ENCODE data around the gene GPX7.

The GPX7 gene

DNA sequence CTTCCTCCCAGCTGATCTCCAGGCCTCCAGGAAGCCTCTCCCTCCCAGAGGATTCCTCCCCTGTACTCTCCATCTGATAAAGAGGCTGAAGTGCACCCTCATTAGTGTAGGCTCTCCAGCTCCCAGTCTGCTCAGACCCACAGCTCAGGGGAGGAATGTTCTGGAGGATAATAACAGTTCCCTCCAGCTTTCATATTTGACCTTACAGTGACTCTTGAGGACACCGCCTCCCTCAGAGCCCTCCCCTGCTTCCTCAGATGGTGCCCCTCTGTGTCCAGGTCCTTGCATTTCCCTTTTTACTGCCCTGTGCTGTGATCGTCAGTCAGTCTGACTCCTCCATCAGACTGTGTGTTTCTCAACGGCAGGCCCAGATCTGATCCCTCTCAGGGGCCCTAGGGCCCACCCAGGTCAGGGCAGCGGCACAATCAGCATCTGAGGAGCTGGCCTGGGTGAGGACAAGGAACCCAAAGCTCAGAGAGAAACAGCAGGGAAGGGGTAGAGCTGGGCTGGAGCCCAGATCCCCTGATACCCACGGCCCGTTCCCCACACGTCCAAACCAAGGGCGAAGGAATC is 29.7 kb downstream of the GPX7 start:
- DNase-seq, result no peak

DNA sequence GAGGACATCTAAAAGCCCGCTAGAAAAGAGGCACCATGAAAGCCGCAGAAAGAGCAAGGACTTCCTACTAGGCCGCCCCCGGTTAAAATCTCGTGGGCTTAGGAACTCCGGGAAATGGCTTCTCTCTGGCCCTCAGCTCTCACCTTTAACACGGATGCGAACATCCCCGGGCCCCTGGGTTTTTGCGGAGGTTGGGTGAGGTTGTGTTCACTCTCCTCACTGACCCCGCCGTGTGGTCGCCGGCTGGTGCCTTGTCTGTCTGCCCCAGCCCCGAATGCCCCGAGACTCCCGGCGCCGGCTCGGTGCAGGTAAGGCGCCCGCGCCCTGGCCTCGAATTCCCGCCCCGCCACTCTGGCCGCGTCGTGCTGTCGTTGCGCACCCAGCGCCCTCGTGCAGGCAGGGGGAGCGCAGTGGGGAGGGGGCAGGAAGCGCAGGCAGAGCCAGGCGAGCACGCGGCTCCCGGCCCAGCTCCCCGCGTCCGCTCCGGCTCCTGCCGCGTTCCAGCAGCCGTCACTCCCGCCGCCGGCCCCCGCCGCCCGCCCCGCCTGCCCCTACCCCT is 30.6 kb downstream of the GPX7 start, which contains the start of gene SHISAL2A:
TSS of gene SHISAL2A (plus strand) at position 437 of the 559 bp plus-strand sequence. CDS start 326 bp downstream, outside the sequence.
- peak; percentile 64 to 68 for DNase-seq

DNA sequence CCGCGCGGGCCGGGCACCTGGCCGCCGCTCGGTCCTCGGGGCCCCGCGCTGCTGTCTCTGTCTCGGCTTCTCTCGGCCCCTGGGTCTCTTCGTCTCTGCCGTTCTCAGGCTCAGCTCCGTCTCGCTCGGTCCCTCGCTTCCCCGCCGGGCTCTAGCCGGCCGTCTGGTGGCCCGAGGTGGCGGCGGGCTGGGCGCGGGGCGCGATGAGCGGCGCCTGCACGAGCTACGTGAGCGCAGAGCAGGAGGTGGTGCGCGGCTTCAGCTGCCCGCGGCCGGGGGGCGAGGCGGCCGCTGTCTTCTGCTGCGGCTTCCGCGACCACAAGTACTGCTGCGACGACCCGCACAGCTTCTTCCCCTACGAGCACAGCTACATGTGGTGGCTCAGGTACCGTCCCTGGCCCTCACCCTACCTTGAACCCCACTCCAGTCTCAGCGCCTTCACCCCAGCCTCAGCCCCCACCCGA is 31.2 kb downstream of the GPX7 start:
- no peak for DNase-seq

DNA sequence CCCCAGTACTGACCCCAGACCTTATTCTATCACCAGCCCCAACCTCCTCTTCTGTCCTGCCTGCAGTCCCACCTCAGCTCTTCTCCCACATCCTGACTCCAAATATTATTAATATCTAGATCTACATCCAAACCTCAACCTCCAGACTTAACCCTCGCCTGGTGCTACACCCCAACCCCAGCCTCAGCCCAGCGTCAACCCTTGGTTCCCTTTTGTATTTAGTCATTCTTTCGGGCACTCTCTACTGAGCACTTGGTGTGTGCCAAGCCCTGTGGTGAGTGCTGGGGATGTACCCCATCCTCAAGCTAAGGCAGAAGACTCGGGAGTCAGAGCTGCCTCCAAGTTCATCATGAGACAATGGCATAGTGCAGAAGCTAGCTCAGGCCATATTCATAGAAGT is 31.9 kb downstream of the GPX7 start:
- DNase-seq, result peak in 1 of 2 donors; percentile 7

DNA sequence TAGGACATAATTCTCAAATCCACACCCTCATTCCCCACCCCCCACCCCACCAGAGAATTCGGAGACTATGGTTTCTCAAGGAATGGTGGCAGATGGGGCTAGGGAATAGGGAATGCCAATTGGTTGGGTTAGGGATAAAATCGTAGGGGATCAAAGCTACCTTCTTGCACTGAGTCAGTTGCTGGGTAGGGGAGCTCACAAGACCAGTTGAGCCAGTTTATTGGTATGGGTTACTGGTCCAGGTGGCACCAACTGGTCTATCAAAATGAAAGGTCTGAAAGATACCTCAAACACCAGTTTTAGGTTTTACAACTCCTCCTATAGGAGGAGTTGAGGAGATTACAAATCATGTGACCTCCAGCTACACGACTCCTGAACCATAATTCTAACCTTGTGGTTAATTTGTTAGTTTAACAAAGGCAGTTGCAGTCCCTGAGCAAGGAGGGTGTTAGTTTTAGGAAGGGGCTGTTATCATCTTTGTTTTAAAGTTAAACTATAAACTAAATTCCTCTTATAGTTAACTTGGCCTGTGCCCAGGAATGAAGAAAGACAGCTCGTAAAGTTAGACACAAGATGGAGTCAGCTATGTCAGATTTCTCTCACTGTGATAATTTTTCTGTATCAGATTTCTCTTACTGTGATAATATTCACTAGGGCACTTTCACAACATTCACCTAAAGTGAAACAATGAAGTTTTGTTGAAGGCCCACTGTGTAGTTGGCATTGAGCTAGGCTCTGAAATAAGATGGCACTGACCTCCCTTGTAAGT is 33.3 kb downstream of the GPX7 start:
- DNase-seq, result no peak

DNA sequence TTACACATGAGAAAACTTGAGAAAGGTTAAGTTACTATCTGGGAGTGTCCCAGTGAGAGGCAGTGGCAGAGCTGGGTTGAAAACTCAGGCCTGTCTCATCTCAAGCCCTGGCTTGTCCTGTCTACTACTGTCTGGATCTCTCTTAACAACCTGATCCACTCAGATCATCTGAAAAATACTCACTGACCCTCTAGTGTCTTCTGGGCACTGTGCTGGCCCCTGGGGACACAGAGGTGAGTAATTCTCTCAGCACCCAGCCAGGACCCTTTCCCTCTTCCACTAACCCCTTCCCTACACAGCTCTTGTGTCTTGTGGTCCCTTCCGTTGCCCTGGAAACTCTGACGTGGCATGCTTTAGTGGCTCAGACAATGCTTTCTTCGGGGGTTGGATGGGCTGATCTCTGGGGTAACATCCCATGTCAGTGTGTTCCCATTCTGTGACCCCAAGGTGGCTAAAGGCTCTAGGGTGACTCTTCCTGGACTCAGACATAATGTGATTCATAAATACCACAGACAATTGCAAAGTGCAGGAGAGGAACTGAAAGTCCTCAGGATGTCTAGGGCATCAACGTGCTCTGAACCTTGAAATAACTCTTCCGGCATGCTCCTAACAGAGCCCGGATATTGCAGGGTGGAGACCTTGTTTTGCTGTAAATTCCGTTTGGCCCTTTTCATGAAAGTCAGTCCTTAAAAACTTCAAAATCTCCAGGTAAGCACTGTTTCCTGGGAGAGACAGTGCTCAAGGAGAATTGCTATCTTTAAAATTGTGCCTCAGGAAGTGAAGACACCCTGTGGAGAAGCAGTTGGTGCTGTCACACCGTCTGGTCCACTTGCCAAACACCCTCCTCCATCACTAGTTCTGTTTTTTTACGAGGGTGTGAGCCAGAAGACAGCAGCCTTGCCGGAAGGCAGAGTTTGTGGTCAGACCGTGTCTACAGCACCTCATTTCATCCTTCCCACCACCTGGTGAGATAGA is 34.8 kb downstream of the GPX7 start:
- peak; percentile 72 to 73 for DNase-seq

DNA sequence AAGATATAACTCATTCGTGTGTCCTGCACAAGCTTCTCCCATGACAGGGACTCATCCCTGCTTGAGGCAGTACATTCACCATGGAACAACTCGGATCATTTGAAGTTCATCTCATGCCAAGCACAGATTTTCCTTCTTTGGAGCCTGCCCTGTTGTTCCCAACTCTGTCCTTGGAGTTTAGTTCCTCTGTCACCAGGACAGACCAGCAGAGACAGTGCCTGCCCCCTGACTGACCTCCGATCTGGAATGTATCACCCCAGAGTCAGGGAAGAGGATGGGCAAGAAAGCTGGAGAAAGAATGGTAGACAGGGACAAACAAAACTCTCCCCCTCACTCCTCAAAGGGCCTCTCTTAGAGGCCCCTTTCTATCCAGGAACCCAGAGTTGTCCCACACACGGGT is 35.8 kb downstream of the GPX7 start:
- no peak for DNase-seq

DNA sequence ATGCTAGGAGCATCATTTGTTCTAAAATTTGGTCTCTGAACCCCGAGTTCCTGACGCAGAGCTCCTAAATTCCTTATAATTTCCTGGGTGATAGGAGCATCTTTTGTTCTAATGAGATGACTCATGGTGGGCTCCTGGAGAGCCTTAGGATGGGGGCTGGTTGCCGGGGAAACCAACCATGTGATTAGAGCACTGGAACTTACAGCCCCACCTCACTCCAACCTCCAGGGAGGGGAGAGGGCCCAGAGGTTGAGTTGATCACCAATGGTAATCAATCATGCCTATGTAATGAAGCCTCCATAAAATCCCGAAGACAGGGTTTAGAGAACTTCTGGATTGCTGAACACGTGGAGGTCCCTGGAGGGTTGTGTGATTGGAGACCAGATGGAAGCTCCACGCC is 38.5 kb downstream of the GPX7 start:
- no peak for DNase-seq

DNA sequence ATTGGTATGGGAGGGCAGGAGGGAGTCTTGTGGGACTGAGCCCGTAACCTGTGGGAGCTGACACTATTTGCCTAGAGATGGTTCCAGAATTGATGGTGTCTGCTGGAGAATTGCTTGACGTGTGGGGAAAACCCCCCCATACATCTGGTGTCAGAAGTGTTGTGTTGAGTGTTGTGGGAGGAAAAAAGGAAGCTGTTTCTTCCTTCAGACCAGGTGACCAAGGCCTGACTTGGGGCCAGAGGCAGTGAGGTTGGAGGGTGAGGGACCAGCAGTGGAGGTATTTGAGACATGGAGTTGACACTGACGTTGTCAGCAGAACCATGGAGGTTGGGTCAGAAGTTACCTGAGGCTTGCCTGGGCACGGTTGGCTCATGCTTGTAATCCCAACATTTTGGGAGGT is 39.1 kb downstream of the GPX7 start:
- DNase-seq, result no peak

DNA sequence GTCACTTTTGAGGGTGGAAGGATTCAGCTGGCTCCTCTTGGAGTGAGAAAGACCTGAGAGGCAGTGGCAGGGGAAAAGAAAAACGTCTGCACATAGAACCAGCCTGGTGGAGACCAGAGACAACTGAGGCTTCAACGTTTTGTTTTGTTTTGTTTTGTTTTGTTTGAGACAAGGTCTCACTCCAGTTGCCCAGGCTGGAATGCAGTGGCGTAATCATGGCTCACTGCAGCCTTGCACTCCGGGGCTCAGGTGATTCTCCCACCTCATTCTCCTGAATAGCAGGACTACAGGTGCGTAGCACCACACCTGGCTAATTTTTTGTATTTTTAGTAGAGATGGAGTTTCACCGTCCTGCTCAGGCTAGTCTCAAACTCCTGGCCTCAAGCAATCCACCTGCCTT is 43.1 kb downstream of the GPX7 start:
- no peak for DNase-seq

DNA sequence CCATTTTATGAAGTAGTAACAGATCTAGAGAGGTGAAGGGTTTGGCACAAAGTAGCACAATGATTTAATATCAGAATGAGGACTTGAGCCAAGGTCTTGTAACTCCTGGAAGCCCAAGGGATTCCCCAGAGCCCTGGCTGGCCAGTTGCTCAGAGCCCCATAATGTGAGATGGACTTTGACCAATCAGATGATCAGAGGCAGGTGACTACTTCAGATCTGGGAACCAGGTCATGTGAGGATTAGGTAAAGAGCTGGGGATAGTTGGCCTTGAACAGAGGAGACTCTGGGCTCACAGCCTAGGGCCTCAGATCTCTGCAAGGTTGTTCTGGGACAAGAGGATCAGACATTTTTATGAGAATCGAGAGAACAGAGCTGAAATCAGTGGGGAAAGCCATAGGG is 49.7 kb downstream of the GPX7 start:
- DNase-seq, result no peak

DNA sequence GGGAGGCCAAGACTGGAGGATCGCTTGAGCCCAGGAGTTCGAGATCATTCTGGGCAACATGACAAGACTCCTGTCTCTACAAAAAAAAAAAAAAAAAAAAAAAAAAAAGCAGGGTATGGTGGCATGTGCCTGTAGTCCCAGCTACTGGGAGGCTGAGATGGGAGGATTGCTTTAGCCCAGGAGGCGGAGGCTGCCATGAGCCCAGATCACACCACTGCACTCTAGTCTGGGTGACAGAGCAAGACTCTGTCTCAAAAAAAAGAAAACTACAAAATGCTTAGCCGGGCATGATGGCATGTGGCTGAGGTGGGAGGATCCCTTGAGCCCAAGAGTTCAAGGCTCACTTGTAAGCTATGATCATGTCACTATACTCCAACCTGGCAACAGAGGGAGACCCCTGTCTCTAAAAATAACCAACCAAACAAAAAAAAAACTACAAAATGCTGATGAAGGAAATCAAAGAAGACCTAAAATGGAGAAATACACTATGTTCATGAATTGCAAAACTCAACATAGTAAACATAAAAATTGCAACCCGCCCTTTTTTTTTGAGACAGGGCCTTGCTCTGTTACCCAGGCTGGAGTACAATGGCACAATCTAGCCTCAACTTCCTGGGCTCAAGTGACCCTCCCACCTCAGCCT is 51.2 kb downstream of the GPX7 start:
- DNase-seq, result no peak

DNA sequence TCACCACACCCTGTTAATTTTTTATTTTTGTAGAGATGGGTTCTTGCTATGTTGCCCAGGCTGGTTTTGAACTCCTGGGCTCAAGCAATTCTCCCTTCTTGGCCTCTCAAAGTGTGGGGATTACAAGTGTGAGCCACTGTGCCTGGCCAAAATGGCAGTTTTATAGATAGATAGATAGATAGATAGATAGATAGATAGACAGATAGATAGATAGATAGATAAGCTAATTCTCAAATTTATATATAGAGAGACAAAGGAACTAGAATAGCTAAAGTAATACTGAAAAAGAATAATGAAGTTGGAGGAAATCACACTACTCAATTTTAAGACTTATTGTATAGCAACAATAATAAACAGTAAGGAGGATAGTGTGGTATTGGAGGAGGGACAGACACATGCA is 51.9 kb downstream of the GPX7 start:
- DNase-seq, result no peak

DNA sequence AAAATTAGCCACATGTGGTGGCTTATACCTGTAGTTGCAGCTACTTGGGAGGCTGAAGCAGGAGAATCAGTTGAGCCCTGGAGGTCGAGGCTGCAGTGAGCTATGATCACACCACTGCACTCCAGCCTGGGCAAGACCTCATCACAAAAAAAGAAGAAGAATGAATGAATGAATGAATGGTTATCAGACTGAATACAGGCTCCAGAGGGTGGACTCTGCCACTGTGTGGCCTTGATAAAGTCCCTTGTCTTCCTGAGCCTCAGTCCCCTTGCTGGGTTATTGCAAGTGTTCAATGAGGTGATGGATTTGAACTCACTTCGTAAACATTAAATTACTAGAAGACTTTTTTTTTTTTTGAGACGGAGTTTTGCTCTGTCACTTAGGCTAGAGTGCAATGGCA is 55.5 kb downstream of the GPX7 start:
- no peak for DNase-seq

Measured in activated CD4-positive, alpha-beta T cell treated with anti-CD3 and anti-CD28 coated beads for 4 hours (primary cell).